Neural cell (in vitro differentiated cells): ENCODE results near the gene DCTN4. TPM values are rescaled to one million over a fixed set of nuclear protein-coding genes. Genes with fewer than 3 reads are reported as not detected.

ENCODE experiments used
- H2AFZ ChIP-seq: fragments of 200-600, 300-800 bp; sonication (generic), shearing (Covaris generic); 2 replicates; pipeline ENCODE4 v1.6.0; 2014; ENCODE audit warnings: low read depth, mild to moderate bottlenecking, antibody characterized with exemption, low read length, moderate library complexity
- H3F3A ChIP-seq: fragments of 200-600 bp; shearing (Covaris generic); 2 replicates; pipeline ENCODE4 v1.6.1; 2016; ENCODE audit warnings: mild to moderate bottlenecking, moderate library complexity, mixed read lengths, antibody characterized with exemption, low read length; ENCODE audit not compliant: insufficient read depth, poor library complexity, severe bottlenecking
- H3K27ac ChIP-seq: fragments of 200-600, 300-800 bp; sonication (generic), shearing (Covaris generic); 2 replicates; pipeline ENCODE4 v1.5.1; 2014; ENCODE audit warnings: mild to moderate bottlenecking, low read length, moderate library complexity
- H3K27me3 ChIP-seq: fragments of 300-800, 200-600 bp; sonication (generic), shearing (Covaris generic); 2 replicates; pipeline ENCODE4 v1.6.0; 2014; ENCODE audit warnings: mild to moderate bottlenecking, low read depth, low read length, moderate library complexity; ENCODE audit not compliant: insufficient read depth
- H3K36me3 ChIP-seq: fragments of 300-800, 200-600 bp; sonication (generic), shearing (Covaris generic); 2 replicates; pipeline ENCODE4 v1.5.1; 2014; ENCODE audit warnings: mild to moderate bottlenecking, antibody characterized with exemption, low read length, moderate library complexity; ENCODE audit not compliant: insufficient read depth
- H3K4me2 ChIP-seq: fragments of 300-800, 200-600 bp; sonication (generic), shearing (Covaris generic); 2 replicates; pipeline ENCODE4 v1.6.0; 2014; ENCODE audit warnings: mild to moderate bottlenecking, low read length
- H3K4me3 ChIP-seq: fragments of 300-800, 200-600 bp; sonication (generic), shearing (Covaris generic); 2 replicates; pipeline ENCODE4 v1.5.1; 2014; ENCODE audit warnings: mild to moderate bottlenecking, low read length, moderate library complexity
- H3K79me2 ChIP-seq: fragments of 200-600 bp; shearing (Covaris generic); replicated peaks from 2 replicates; pipeline ENCODE4 v1.6.0; 2014; ENCODE audit warnings: mild to moderate bottlenecking, low read length, moderate library complexity; ENCODE audit not compliant: insufficient read depth
- H3K9ac ChIP-seq: fragments of 300-800, 200-600 bp; sonication (generic), shearing (Covaris generic); 2 replicates; pipeline ENCODE4 v1.6.1; 2016; ENCODE audit warnings: mild to moderate bottlenecking, low read length, mixed read lengths
- H3K9me2 ChIP-seq: fragments of 200-600 bp; shearing (Covaris generic); 2 replicates; pipeline ENCODE4 v1.6.1; 2016; ENCODE audit warnings: mild to moderate bottlenecking, low read length, mixed read lengths; ENCODE audit not compliant: insufficient read depth
- H3K9me3 ChIP-seq: fragments of 200-600, 300-800 bp; sonication (generic), shearing (Covaris generic); 2 replicates; pipeline ENCODE4 v1.6.1; 2016; ENCODE audit warnings: mild to moderate bottlenecking, mixed run types, low read length, moderate library complexity, mixed read lengths
- H4K20me1 ChIP-seq: fragments of 200-600 bp; shearing (Covaris generic); 2 replicates; pipeline ENCODE4 v1.6.1; 2016; ENCODE audit warnings: mild to moderate bottlenecking, mixed run types; ENCODE audit not compliant: insufficient read depth
- CTCF ChIP-seq: fragments of 450-650 bp; IDR thresholded peaks from 2 replicates; pipeline ENCODE4 v1.5.1; 2014; ENCODE audit warnings: antibody characterized with exemption, mild to moderate bottlenecking, moderate library complexity; ENCODE audit not compliant: poor library complexity, severe bottlenecking
- EP300 ChIP-seq: fragments of 450-650 bp; conservative IDR thresholded peaks from 2 replicates; pipeline ENCODE4 v1.6.1; 2014; ENCODE audit warnings: antibody characterized with exemption, mild to moderate bottlenecking, moderate library complexity; ENCODE audit not compliant: poor library complexity, severe bottlenecking
- EZH2 ChIP-seq: fragments of 200-600, 300-800 bp; shearing (Covaris generic), sonication (generic); IDR thresholded peaks from 2 replicates; pipeline ENCODE4 v1.6.1; 2014; ENCODE audit warnings: antibody characterized with exemption, low read length, borderline replicate concordance, mild to moderate bottlenecking; ENCODE audit not compliant: insufficient read depth, poor library complexity, severe bottlenecking
- MXI1 ChIP-seq: fragments of 450-650 bp; conservative IDR thresholded peaks from 2 replicates; pipeline ENCODE4 v1.6.1; 2014; ENCODE audit warnings: antibody characterized with exemption, mild to moderate bottlenecking; ENCODE audit not compliant: poor library complexity, severe bottlenecking
- POLR2AphosphoS5 ChIP-seq: IDR thresholded peaks from 2 replicates; pipeline ENCODE4 v1.6.1; 2012
- RAD21 ChIP-seq: fragments of 450-650 bp; conservative IDR thresholded peaks from 2 replicates; pipeline ENCODE4 v1.6.1; 2014; ENCODE audit warnings: antibody characterized with exemption, mild to moderate bottlenecking, moderate library complexity
- REST ChIP-seq: IDR thresholded peaks from 2 replicates; pipeline ENCODE4 v1.6.1; 2012; ENCODE audit warnings: borderline replicate concordance
- SMC3 ChIP-seq: fragments of 450-650 bp; conservative IDR thresholded peaks from 2 replicates; pipeline ENCODE4 v1.6.1; 2014; ENCODE audit warnings: antibody characterized with exemption, mild to moderate bottlenecking, moderate library complexity; ENCODE audit not compliant: poor library complexity
- TAF1 ChIP-seq: IDR thresholded peaks from 2 replicates; pipeline ENCODE4 v1.6.1; 2012; ENCODE audit warnings: low read depth
- polyA plus RNA-seq: library from polyadenylated mRNA; depleted of rRNA; stranded (reverse); fragments of >200 nt; gene quantifications from 2 replicates; pipeline ENCODE4 v1.2.3, GENCODE V29; 2014

DCTN4 gene
- polyA plus RNA-seq, 1 donor from 2014 or later: 117 TPM

GRCh38 chr5:150789943-150790611, 31.3 kb upstream of the DCTN4 start:
- TF ChIP-seq POLR2AphosphoS5 (no peak), EP300 (no peak), CTCF (no peak), TAF1 (no peak), EZH2 (no peak)
- H3K4me3 ChIP-seq: no peak overlapping the region
- no peaks in the 10 kb centered on the region for H3K27me3 ChIP-seq
- H3K9ac ChIP-seq: no peak overlapping the region
- no peaks in the 10 kb centered on the region for H3K9me3 ChIP-seq
- no peak overlapping the region for H3K27ac ChIP-seq
- no peaks in the 10 kb centered on the region for H4K20me1 ChIP-seq
- no peak overlapping the region for H2AFZ ChIP-seq
- H3K36me3 ChIP-seq: no peaks in the 10 kb centered on the region
- H3K9me2 ChIP-seq: no peaks in the 10 kb centered on the region
- H3K79me2 ChIP-seq: no peaks in the 10 kb centered on the region
- H3F3A ChIP-seq: no peaks in the 10 kb centered on the region
- H3K4me2 ChIP-seq: no peak overlapping the region

GRCh38 chr5:150789450-150789849, 30.6 kb upstream of the DCTN4 start:
- Histone ChIP-seq H3K9ac (no peak overlapping the region), H3K27me3 (no peaks in the 10 kb centered on the region), H3K36me3 (no peaks in the 10 kb centered on the region), H4K20me1 (no peaks in the 10 kb centered on the region), H3F3A (no peaks in the 10 kb centered on the region), H3K4me3 (no peak overlapping the region), H3K27ac (no peak overlapping the region), H3K9me2 (no peaks in the 10 kb centered on the region), H2AFZ (no peak overlapping the region), H3K9me3 (no peaks in the 10 kb centered on the region), H3K4me2 (no peak overlapping the region), H3K79me2 (no peaks in the 10 kb centered on the region)
- TF ChIP-seq CTCF (no peak), SMC3 (no peak), RAD21 (no peak), TAF1 (no peak), REST (no peak), POLR2AphosphoS5 (no peak), MXI1 (no peak), EP300 (no peak), EZH2 (no peak)
